GM18517 (cell line): ENCODE data around the gene CFH.
"Not testable (repeated sequence)": the region's sequence is repeated elsewhere in the genome, so short reads cannot be mapped to it uniquely, and the experiment has no call there.

ENCODE experiments used
- ATAC-seq: cut with Tn5 transposase; IDR thresholded peaks from one replicate; pipeline ENCODE4 v1.9.1; 2021; ENCODE audit warnings: mild to moderate bottlenecking, moderate library complexity; ENCODE audit not compliant: unreplicated experiment

CFH gene

DNA sequence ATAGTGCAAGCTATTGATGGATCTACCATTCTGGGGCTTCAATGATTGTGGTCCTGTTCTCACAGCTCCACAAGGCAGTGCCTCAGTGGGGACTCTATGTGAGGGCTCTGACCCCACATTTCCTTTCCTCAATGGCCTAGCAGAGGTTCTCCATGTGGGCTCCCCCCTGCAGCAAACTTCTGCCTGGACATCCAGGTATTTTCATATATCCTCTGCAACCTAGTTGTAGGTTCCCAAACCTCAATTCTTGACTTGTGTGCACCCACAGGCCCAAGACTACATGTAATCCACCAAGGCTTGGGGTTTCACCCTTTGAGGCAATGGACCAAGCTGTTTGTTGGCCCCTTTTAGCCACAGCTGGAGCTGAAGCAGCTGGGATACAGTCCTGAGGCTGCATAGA, 86.9 kb downstream of the CFH start:
- ATAC-seq: no peak

DNA sequence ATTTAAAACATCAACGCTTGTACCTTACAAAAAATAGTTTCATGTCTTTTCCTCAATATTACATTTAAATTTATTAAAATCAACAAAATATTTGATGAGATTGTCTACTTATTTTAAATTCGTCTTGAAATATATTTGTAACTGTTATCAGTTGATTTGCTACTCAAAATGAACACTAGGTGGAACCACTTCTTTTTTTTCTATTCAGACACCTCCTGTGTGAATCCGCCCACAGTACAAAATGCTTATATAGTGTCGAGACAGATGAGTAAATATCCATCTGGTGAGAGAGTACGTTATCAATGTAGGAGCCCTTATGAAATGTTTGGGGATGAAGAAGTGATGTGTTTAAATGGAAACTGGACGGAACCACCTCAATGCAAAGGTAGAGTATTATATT, 91.4 kb downstream of the CFH start:
- peak; percentile 89 for ATAC-seq

DNA sequence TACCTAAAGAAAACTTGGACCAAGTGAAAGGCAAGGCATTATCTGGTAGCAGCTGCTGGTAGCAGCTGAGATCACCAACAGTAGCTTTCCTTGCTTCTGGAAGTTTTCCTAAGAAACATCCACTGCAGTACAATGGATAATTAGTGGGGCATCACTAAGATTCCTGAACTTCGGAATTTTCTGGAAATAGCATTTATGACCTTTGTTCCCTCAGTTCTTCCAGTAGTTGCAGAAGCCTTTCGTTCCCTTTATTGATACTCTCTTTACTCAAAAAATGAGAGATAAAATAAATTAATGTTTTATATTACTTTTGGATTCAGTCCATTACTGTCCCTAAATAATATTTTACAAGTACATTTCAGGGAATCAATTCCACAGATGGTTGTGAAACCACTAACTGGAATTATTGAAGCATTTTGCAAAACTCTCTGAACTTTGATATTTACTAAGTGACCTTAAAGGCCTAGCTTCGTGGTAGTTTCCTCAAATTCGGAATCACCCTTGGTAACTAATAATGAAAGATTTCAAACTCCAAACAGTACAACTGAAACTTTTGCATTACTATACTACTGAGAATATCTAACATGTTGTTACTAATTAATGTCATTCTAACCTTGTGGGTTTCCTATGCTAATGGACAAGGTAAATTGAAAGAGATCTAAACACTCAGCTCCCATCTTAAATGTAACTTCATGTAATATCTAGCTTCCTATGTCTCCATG, 113.3 kb downstream of the CFH start:
- ATAC-seq: not testable (repeated sequence)

- not testable (repeated sequence) for ATAC-seq
Observed at GRCh38 chr1:196769823-196770222, 118.0 kb downstream of the CFH start.

- ATAC-seq: no peak
Observed at GRCh38 chr1:196773713-196774112, 121.9 kb downstream of the CFH start.

- ATAC-seq: no peak
Observed at GRCh38 chr1:196774175-196774574, 122.3 kb downstream of the CFH start.

- no peak for ATAC-seq
Observed at GRCh38 chr1:196774603-196775002, 122.8 kb downstream of the CFH start, which contains the start of gene CFHR3. Gene CFHR3 (plus strand): TSS chr1:196774840. CDS start chr1:196774887, 47 bp downstream.

GRCh38 chr1:196777603-196778002, 125.8 kb downstream of the CFH start:
- no peak for ATAC-seq

DNA sequence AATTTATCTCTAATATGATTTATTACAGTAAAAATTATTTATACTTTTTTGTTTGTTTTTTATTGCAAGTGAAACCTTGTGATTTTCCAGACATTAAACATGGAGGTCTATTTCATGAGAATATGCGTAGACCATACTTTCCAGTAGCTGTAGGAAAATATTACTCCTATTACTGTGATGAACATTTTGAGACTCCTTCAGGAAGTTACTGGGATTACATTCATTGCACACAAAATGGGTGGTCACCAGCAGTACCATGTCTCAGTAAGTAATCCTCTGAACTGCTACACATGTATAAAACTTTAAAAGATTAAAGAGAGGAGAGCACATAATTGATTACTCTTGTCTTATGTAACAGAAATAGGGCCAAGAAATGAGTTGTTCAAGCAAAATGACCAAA, 127.2 kb downstream of the CFH start:
- no peak for ATAC-seq

GRCh38 chr1:196791252-196791651, 139.4 kb downstream of the CFH start:
- not testable (repeated sequence) for ATAC-seq

DNA sequence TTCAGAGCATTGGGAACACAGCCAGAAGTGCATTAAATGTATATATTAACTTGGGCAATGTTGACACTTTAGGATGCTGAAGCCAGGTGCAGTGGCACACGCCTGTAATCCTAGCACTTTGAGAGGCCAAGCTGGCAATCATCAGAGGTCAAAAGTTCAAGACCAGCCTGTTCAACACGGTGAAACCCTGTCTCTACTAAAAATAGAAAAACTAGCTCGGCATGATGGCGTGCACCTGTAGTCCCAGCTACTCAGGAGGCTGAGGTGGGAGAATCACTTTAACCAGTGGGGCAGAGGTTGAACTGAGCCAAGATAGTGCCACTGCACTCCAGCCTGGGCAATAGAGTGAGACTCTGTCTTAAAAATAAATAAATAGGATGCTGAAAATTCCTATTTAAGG, 142.3 kb downstream of the CFH start:
- not testable (repeated sequence) for ATAC-seq
